DMS 273 (cell line): ENCODE data around the gene S100A1.
"Not testable (repeated sequence)": the region's sequence is repeated elsewhere in the genome, so short reads cannot be mapped to it uniquely, and the experiment has no call there.

Experiments
- DNase-seq: peaks from one replicate; lab custom pipeline; 2025; ENCODE audit not compliant: unreplicated experiment; lab: John Stamatoyannopoulos, UW

The S100A1 gene

GRCh38 chr1:153627715-153628626, at the start of gene S100A1:
Gene S100A1 (plus strand): TSS chr1:153628434. CDS start chr1:153630522, 2,088 bp downstream.
- DNase-seq, result peak; percentile 84

- no peak for DNase-seq
These were observed 49.7 kb upstream of the S100A1 start for GRCh38 chr1:153578490-153578889.

GRCh38 chr1:153578936-153579335, 49.3 kb upstream of the S100A1 start:
- DNase-seq, result no peak

- not testable (repeated sequence) for DNase-seq
These were observed 45.4 kb upstream of the S100A1 start for GRCh38 chr1:153582836-153583235.

GRCh38 chr1:153583514-153583913, 44.7 kb upstream of the S100A1 start:
- not testable (repeated sequence) for DNase-seq

GRCh38 chr1:153583976-153584375, 44.3 kb upstream of the S100A1 start:
- DNase-seq, result no peak

- no peak for DNase-seq
These were observed 43.2 kb upstream of the S100A1 start for GRCh38 chr1:153585006-153585405.

- DNase-seq, result no peak
These were observed 41.9 kb upstream of the S100A1 start for GRCh38 chr1:153586347-153586746.

GRCh38 chr1:153587314-153587713, 40.9 kb upstream of the S100A1 start:
- no peak for DNase-seq

GRCh38 chr1:153588033-153588432, 40.2 kb upstream of the S100A1 start:
- DNase-seq, result not testable (repeated sequence)

GRCh38 chr1:153588482-153588881, 39.8 kb upstream of the S100A1 start:
- DNase-seq, result no peak

GRCh38 chr1:153592748-153593147, 35.5 kb upstream of the S100A1 start:
- no peak for DNase-seq

- no peak for DNase-seq
These were observed 31.0 kb upstream of the S100A1 start for GRCh38 chr1:153597206-153597605.

- peak; percentile 95 for DNase-seq
These were observed 29.7 kb upstream of the S100A1 start for GRCh38 chr1:153598309-153599172.

GRCh38 chr1:153599847-153600246, 28.4 kb upstream of the S100A1 start:
- no peak for DNase-seq

GRCh38 chr1:153602749-153603148, 25.5 kb upstream of the S100A1 start:
- DNase-seq, result no peak

GRCh38 chr1:153606194-153606593, 22.0 kb upstream of the S100A1 start:
- no peak for DNase-seq

GRCh38 chr1:153607381-153607780, 20.9 kb upstream of the S100A1 start:
- no peak for DNase-seq

GRCh38 chr1:153608089-153608682, 20.0 kb upstream of the S100A1 start:
- DNase-seq, result no peak

GRCh38 chr1:153608742-153609584, 19.3 kb upstream of the S100A1 start:
- DNase-seq, result no peak

GRCh38 chr1:153609585-153609907, 18.7 kb upstream of the S100A1 start:
- no peak for DNase-seq
